ENCODE measurements around the gene SMIM44.
"Not testable (repeated sequence)": the region's sequence is repeated elsewhere in the genome, so short reads cannot be mapped to it uniquely, and the experiment has no call there.

SMIM44 gene

DNA sequence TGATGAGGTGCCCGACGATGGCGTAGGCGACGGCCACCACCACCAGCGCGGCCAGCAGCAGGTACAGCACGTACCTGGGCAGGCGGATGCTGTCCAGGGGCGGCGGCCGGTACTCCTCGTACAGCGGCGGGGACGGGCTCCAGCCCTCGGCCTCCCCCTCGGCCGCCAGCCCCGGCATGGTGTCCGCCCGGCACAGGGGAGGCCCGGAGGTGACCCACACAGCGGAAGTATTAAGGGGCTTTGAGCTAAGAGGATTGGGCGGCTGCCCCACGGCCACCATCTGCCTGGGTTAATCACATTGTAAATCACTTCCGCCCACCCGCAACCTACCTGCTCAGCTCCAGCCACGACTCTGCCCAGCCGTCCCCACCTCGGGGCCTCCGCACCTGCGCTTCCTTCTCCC lies at the start of gene SMIM44:
SMIM44 (minus strand) TSS at position 216 of the 403 bp plus-strand sequence; CDS start at position 178, 38 bp downstream.
- CTCF ChIA-PET = interaction anchor here (0.7 to 11.2 kb wide), 8 partner anchors 10 to 178 kb away, joined by 3 to 129 read pairs (median 25); no protein-coding TSS in a partner anchor
- no peak within 1 kb of the TSS for H3K4me3 ChIP-seq (ENCODE audit: low read depth, low read length)
- TF ChIP-seq, protein P1, sequence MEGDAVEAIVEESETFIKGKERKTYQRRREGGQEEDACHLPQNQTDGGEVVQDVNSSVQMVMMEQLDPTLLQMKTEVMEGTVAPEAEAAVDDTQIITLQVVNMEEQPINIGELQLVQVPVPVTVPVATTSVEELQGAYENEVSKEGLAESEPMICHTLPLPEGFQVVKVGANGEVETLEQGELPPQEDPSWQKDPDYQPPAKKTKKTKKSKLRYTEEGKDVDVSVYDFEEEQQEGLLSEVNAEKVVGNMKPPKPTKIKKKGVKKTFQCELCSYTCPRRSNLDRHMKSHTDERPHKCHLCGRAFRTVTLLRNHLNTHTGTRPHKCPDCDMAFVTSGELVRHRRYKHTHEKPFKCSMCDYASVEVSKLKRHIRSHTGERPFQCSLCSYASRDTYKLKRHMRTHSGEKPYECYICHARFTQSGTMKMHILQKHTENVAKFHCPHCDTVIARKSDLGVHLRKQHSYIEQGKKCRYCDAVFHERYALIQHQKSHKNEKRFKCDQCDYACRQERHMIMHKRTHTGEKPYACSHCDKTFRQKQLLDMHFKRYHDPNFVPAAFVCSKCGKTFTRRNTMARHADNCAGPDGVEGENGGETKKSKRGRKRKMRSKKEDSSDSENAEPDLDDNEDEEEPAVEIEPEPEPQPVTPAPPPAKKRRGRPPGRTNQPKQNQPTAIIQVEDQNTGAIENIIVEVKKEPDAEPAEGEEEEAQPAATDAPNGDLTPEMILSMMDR (IDR thresholded peaks at IDR 0.05; ENCODE audit: insufficient read depth, low read length, missing control alignments) = no peak
- DNase-seq (ENCODE audit: low read depth, low spot score) = no peak
- POLR2A ChIA-PET = no interaction called here

DNA sequence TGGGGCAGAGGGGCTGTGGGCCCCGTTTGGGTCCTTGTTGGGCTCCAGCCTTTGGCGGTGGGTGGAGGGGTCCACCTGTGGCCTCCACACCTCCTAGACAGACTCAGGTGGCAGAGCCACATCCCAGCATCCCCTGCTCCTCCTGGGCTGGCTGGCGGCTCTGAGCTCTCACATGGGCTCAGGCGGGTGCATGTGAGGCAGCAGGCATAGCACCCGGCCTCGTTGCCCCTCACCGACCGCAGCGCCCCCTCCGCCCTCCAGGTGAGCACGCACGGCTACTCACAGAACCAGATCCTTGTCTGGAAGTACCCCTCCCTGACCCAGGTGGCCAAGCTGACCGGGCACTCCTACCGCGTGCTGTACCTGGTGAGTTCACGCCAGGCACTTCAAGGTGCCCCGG lies 49.8 kb upstream of the SMIM44 start:
- TF ChIP-seq, protein P1 (IDR thresholded peaks at IDR 0.05; ENCODE audit: insufficient read depth, low read length, missing control alignments) = no peak
- ChIA-PET POLR2A (no interaction called here), CTCF (interaction anchor here (0.9 to 2.4 kb wide), 4 partner anchors 12 to 17 kb away, joined by 3 to 15 read pairs (median 4); no protein-coding TSS in a partner anchor)
- no peak overlapping the region for H3K4me3 ChIP-seq (ENCODE audit: low read depth, low read length)
- no peak for DNase-seq (ENCODE audit: low read depth, low spot score)

DNA sequence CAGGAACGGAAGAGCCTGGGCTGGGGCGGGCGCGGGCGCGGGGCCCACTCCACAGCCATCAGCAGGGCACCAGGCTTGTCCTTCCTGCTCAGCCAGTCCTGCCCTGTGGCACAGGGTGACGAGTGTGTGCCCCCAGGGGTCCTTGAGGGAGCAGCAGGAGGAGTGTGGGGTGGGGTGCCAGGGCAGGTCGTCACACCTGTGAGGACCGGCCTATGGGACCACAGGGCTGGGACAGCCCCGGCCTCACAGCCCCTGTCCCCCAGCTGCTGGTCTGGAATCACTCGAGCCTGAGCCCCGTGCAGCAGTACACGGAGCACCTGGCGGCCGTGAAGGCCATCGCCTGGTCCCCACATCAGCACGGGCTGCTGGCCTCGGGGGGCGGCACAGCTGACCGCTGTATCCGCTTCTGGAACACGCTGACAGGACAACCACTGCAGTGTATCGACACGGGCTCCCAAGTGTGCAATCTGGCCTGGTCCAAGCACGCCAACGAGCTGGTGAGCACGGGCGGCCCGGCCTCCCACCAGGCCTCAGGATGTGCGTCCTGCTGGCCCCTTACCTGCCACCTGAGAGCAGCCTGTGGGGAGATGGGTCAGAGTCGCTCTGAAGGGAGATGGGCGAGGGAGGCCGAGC lies 49.0 kb upstream of the SMIM44 start:
- CTCF ChIA-PET = interaction anchor here (1.4 to 2.4 kb wide), 3 partner anchors 12 to 16 kb away, joined by 3 to 15 read pairs (median 4); no protein-coding TSS in a partner anchor

DNA sequence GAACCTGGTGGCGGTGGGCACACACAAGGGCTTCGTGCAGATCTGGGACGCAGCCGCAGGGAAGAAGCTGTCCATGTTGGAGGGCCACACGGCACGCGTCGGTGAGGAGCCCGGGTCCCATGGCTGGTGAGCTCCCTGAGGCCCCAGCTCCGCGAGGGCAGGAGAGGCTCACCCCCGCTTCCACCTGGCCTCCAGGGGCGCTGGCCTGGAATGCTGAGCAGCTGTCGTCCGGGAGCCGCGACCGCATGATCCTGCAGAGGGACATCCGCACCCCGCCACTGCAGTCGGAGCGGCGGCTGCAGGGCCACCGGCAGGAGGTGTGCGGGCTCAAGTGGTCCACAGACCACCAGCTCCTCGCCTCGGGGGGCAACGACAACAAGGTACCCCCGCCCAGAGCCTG lies 48.5 kb upstream of the SMIM44 start:
- CTCF ChIA-PET = interaction anchor here (2.4 kb wide), 1 partner anchor 13 kb away, joined by 15 read pairs; no protein-coding TSS in a partner anchor
- no peak for DNase-seq (ENCODE audit: low read depth, low spot score)
- H3K4me3 ChIP-seq (ENCODE audit: low read depth, low read length) = no peak overlapping the region
- POLR2A ChIA-PET = no interaction called here
- TF ChIP-seq, protein P1 (IDR thresholded peaks at IDR 0.05; ENCODE audit: insufficient read depth, low read length, missing control alignments) = no peak

More for the DNA sequence above, 49.0 kb upstream of the SMIM44 start:
- TF ChIP-seq, protein P1 (IDR thresholded peaks at IDR 0.05; ENCODE audit: insufficient read depth, low read length, missing control alignments) = no peak
- POLR2A ChIA-PET = no interaction called here
- DNase-seq (ENCODE audit: low read depth, low spot score) = no peak
- H3K4me3 ChIP-seq (ENCODE audit: low read depth, low read length) = no peak overlapping the region

DNA sequence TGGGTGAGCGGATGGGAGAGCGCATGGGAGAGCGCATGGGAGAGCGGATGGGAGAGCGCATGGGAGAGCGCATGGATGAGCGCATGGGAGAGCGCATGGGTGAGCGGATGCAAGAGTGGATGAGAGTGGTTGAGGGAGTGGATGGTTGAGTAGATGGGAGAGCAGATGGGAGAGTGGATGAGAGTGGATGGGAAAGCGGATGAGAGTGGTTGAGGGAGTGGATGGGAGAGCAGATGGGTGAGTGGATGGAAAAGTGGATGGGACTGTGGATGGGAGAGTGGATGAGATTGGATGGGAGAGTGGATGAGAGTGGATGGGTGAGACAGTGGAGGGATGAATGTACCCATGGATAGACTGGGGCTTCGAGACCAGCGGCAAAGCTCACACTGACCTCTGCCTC lies 47.1 kb upstream of the SMIM44 start:
- DNase-seq (ENCODE audit: low read depth, low spot score) = no peak
- no peak overlapping the region for H3K4me3 ChIP-seq (ENCODE audit: low read depth, low read length)
- TF ChIP-seq, protein P1 (IDR thresholded peaks at IDR 0.05; ENCODE audit: insufficient read depth, low read length, missing control alignments) = no peak
- CTCF ChIA-PET = interaction anchor here (2.4 kb wide), 1 partner anchor 14 kb away, joined by 15 read pairs; no protein-coding TSS in a partner anchor
- POLR2A ChIA-PET = no interaction called here

DNA sequence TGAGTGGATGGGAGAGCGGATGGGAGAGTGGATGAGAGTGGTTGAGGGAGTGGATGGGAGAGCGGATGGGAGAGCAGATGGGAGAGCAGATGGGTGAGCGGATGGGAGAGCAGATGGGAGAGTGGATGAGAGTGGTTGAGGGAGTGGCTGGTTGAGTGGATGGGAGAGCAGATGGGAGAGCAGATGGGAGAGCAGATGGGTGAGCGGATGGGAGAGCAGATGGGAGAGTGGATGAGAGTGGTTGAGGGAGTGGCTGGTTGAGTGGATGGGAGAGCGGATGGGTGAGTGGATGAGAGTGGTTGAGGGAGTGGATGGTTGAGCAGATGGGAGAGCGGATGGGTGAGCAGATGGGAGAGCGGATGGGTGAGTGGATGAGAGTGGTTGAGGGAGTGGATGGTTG lies 46.1 kb upstream of the SMIM44 start:
- POLR2A ChIA-PET; CTCF ChIA-PET; H3K4me3 ChIP-seq (ENCODE audit: low read depth, low read length); DNase-seq (ENCODE audit: low read depth, low spot score): not testable (repeated sequence)

Data from AG04449 (cell line).